ENCODE results near the gene SGCD.

- TF ChIP-seq CTCF (IDR thresholded peaks at IDR 0.05) (no peak), POLR2A (IDR thresholded peaks at IDR 0.05) (no peak), POLR2AphosphoS5 (IDR thresholded peaks at IDR 0.05) (no peak), EP300 (IDR thresholded peaks at IDR 0.05; ENCODE audit: low read depth) (no peak)
Measured at GRCh38 chr5:156498226-156498980, 171.4 kb downstream of the SGCD start.

Measured in transverse colon (tissue), 4 donors.